HG02588 (cell line): ENCODE measurements around the gene USF3.

ENCODE experiments used
- ATAC-seq: cut with Tn5 transposase; IDR thresholded peaks from one replicate; pipeline ENCODE4 v1.9.1; 2021; ENCODE audit warnings: mild to moderate bottlenecking, moderate library complexity; ENCODE audit not compliant: unreplicated experiment

USF3 gene, protein sequence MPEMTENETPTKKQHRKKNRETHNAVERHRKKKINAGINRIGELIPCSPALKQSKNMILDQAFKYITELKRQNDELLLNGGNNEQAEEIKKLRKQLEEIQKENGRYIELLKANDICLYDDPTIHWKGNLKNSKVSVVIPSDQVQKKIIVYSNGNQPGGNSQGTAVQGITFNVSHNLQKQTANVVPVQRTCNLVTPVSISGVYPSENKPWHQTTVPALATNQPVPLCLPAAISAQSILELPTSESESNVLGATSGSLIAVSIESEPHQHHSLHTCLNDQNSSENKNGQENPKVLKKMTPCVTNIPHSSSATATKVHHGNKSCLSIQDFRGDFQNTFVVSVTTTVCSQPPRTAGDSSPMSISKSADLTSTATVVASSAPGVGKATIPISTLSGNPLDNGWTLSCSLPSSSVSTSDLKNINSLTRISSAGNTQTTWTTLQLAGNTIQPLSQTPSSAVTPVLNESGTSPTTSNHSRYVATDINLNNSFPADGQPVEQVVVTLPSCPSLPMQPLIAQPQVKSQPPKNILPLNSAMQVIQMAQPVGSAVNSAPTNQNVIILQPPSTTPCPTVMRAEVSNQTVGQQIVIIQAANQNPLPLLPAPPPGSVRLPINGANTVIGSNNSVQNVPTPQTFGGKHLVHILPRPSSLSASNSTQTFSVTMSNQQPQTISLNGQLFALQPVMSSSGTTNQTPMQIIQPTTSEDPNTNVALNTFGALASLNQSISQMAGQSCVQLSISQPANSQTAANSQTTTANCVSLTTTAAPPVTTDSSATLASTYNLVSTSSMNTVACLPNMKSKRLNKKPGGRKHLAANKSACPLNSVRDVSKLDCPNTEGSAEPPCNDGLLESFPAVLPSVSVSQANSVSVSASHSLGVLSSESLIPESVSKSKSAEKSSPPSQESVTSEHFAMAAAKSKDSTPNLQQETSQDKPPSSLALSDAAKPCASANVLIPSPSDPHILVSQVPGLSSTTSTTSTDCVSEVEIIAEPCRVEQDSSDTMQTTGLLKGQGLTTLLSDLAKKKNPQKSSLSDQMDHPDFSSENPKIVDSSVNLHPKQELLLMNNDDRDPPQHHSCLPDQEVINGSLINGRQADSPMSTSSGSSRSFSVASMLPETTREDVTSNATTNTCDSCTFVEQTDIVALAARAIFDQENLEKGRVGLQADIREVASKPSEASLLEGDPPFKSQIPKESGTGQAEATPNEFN (N-terminal part only)

DNA sequence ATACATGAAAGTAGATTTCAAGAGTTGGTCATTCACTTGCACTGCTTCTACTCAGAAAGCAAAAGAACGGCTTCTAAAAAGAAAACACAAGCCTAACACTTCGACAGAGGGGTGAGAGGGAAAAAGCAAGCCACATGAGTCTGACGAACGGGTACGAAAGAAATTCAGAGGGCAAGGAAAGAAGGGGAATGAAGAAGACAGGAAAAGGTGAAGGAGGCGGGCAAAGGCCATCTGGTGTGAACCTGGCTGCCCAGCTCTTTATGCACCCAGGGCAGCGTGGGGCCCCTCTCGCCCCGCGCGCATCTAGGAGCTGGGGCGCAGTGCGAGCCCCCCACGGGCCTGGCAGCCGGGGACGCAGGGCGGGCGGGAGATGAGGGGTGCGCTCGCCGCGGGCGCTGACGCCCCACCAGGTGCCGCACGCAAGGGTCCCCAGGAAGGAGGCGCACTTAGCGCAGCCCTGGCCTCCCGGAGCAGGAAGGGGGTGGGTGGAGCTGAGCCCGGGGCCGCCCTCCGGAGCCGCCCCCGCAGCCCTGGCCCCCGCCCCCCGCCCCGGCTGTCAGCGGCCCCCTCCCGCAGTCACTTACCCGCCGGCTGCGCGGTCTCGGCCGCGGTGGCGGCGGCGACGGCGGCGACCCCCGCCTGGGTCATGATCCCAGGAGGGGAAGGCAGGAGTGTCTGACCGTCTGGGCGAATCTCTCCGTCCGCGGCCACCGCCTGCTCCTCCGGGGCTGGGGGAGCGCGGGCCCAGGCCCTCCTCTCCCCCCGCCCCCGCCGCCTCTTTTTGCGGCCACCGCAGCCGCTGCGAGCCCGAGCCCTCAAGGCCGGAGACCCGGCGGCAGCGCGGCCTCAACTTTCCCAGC lies at the start of gene USF3:
Gene USF3 (minus strand): TSS at position 857 of the 860 bp plus-strand sequence. CDS start 21,764 bp downstream, outside the sequence.
- peak; percentile 62 for ATAC-seq

GRCh38 chr3:113745756-113746547 lies 49.5 kb upstream of the USF3 start, which contains the start of gene NAA50:
TSS of gene NAA50 (minus strand) at chr3:113746249. CDS start at chr3:113745949, 300 bp downstream.
- peak; percentile 47 for ATAC-seq

DNA sequence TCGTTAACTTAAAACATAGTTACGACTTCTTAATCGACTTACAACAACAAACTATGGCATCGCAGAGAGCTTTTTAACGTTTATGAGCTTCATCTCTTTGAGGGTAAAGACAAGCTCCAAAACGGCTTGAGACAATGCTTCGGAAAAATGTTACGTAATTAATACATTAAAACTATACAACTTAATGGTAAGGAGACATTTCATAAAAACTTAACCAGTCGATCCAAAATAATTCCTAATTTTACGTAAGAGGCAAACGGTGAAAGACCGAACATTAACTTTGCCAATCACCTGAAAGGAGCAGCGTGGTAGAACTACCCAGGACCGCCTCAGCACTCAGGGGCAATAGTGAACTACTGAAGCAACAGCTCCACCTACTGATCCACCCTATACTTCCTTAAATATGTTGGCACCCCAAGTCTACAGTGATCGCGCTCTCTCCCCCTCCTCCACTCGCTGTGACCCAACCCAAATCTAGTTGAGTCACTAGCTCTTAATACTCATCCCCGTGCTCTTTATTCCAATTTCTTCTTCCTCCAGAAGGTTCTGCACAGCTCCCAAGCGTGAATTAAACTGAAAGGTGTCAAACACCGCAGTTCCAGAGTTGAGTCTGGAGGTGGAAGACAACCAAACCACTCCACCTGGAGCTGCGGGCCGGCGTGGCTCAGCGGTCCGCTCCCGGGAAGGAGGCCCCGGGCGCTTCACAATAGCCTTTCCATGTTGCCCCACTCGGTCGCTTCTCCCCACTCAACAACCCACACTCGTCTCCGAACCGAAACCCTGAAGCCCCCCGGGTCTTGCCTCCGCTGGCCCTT lies 48.7 kb upstream of the USF3 start:
- ATAC-seq: peak; percentile 50

DNA sequence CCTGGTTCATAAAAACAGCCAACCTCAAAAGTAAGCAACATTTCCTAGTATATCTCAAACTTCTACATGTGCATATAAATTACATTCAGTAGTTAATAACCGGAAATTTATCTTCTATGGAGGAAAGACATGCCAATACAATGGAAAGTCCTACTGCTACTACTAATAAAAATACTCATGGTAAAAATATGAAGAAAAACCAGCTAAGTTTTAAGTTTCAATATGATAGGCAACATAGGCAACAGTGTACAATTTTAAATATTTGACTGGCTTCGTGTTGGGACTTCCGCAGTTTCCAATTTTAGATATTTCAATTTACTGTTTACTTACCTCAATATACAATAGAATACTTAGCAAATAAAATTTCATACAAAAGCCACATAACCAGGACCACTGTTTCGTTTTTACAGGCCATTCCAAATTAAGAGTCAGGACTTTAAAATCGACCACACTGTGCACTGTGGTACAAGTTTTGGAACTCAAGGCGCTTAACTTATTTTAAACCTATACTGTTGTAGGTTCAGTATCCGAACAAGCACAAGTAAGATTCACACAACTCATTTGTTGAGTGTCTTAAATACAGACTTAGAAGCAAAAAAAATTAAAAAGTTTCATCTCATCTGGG lies 46.7 kb upstream of the USF3 start:
- no peak for ATAC-seq

GRCh38 chr3:113741620-113742019 lies 45.2 kb upstream of the USF3 start:
- no peak for ATAC-seq

DNA sequence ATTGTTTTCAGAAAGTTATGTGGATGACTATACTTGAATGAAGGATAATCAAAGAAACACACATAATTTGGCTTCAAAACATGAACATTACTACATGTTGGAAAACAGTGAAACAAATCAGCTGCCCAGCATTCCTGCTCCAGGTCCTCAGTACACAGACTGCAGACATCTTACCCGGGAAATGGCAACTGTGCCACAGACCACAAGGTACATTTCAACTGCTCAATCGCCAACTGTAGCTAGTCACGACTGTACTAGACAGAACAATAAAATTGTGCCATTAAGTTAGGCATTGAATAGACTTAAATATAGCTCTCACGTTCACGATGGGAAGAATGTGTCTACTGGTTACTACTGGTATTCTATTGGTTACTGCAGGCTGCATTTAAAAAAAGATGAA lies 44.6 kb upstream of the USF3 start:
- no peak for ATAC-seq

- peak; percentile 70 for ATAC-seq
These were observed 40.2 kb upstream of the USF3 start for GRCh38 chr3:113736548-113737089.

DNA sequence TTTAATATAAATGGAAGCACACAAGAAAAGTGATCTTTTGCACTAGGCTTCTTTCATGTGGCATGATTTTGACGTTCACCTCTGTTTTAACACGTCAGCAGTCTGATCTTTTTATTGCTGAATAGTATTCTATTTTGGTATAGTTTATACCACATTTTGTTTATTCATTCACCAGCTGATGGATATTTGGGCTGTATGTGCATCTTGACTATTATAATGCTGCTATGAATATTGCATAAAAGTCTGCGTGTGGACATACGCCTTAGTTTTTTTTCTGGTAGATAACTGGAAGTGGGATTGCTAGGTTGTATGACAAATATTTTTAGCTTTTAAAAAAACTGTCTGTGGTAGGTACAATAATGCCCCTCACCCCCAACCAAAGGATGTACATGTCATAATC lies 35.3 kb upstream of the USF3 start:
- ATAC-seq: no peak

DNA sequence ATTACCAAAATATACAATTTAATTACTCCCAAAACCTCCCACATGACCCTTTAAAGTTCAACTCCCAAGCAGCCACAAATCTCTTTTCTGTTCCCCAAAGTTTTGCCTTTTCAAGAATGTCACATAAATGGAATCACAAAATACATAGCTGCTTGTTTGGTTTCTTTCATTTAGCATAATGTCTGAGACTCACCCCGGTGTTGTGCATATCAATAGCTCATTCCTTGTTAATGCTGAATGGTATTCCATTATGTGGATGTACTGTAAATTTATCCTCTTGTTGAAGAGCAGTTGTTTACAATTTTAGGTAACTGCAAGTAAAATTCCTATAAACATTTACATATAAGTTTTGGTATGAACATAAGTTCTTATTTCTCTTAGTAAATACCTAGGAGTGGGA lies 34.1 kb upstream of the USF3 start:
- ATAC-seq: no peak

DNA sequence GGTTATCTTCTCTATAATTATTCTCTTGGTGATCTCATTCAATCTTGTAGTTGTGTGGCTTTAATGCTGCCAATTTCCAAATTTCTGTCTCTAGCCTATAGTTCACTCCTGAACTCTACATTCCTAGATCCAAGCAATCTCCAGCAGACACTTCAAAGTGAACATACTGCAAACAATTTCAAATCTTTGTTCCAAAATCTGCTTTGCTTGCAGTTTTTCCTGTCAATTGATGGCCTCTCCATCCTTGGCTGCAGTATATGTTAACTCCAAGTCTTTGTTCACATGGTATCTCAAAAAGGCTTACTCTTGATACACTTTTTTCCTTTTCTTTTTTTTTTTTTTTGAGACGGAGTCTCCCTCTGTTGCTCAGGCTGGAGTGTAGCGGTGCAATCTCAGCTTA lies 32.2 kb upstream of the USF3 start:
- ATAC-seq: no peak

- no peak for ATAC-seq
These were observed 25.2 kb upstream of the USF3 start for GRCh38 chr3:113721636-113722035.

- no peak for ATAC-seq
These were observed 23.3 kb upstream of the USF3 start for GRCh38 chr3:113719758-113720157.

DNA sequence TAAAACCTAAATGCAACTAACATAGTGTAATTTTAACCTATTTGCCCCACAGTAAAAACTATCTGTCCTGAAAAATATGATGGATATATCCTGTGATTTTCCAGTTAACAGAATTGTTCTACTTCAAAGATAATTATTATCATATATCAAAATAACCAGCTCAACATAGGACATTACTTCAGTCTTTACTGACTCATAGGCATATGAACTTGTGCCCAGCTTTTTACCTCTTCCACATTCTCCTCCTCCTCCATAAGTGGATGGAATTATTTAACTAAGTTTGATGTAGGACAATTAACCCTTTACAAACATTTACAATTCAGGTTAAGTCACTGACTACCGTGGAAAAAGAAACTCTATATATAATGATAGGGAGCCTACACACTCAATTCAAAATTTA lies 22.9 kb upstream of the USF3 start:
- no peak for ATAC-seq

- ATAC-seq: no peak
These were observed 21.4 kb upstream of the USF3 start for GRCh38 chr3:113717818-113718217.

DNA sequence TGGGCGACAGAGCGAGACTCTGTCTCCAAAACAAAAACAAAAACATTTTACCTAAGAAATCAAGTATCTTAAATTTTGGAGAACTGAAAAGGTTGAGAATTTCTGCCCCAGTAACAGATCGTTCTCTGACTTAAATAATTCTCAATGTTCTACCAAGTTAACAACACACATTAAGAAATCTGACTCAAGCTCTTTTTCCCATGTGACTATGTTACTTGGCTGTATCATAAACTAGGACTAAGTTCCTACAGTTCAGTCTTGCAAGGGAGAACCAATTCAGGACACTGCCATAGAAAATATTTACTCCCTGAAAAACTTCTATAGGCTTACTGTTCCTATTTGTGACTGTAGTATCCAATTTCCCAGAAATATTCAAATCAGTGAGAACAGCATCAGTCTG lies 20.9 kb upstream of the USF3 start:
- no peak for ATAC-seq

- no peak for ATAC-seq
These were observed 18.3 kb upstream of the USF3 start for GRCh38 chr3:113714702-113715101.

- ATAC-seq: no peak
These were observed 15.7 kb upstream of the USF3 start for GRCh38 chr3:113712129-113712528.

DNA sequence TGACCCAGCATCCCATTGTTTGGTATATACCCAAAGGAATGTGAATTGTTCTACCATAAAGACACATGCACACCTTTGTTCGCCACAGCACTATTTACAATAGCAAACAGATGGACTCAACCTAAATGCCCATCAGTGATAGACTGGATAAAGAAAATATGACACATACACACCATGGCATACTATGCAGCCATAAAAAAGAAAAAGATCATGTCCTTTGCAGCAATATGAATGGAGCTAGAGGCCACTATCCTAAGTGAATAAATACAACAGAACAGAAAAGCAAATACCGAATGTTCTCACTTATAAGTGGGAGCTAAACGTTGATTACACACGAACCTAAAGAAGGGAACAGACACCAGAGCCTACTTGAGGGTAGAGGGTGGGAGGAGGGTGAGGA lies 11.4 kb upstream of the USF3 start:
- ATAC-seq: no peak
